ENCODE results near the gene EXOSC10. TPM values are rescaled to one million over a fixed set of nuclear protein-coding genes. Genes with fewer than 3 reads are reported as not detected.

The EXOSC10 gene
- total and polyA plus RNA-seq, 2 experiments from 2014 or later: 47.0 to 47.2 TPM

DNA sequence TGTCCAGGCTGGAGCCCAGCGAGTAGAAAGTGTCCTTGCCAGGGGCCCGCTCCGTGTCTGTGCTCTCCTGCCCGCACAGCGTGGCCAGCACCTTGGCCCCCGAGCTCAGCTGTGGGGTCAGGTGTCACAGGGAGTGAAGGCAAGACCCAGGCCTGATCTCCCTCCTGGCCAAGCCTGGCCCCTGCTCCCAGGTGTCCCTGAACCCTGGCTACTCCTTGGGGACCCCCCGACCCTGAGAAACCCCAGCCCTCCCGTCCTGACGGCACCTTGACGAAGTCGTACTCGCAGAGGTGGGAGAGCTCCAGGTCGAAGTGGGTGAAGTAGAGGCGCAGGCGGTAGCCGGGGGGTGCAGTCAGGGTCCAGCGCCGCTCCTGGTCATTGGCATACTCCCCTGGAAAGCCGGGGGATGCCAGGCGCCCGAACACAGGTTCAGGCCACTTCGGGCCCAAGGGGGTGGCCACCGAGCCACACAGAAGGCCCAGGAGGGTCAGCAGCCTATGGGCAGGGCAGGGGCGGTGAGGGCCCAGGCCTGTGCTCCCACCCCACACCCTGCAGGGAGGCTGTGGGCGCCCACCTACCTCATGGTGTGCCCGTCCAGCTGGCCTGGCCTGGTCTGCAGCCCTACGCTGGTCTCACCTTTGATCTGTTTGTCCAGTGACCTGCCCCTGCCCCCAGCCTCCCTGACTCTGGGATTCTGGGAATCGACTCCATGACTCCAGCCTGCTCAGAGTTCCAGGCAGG is 52.9 kb downstream of the EXOSC10 start, which contains the start of gene MASP2:
TSS of gene MASP2 (minus strand) at position 615 of the 741 bp plus-strand sequence. CDS start at position 583, 32 bp downstream.
- H4K20me1 ChIP-seq (ENCODE audit: insufficient read depth, poor library complexity, severe bottlenecking): no peaks in the 10 kb centered on the region
- H3K4me1 ChIP-seq (ENCODE audit: insufficient read depth): no peaks in the 10 kb centered on the region
- no peak within 1 kb of the TSS for H3K4me2 ChIP-seq
- H3K9me2 ChIP-seq (replicated peaks; ENCODE audit: insufficient read depth): no peaks in the 10 kb centered on the region
- H3K27ac ChIP-seq: no peak within 1 kb of the TSS
- DNase-seq (ENCODE audit: low spot score): no peak
- H3K36me3 ChIP-seq (replicated peaks; ENCODE audit: insufficient read depth, low read depth): no peaks in the 10 kb centered on the region
- no peaks in the 10 kb centered on the region for H3K79me2 ChIP-seq
- no peaks in the 10 kb centered on the region for H3K27me3 ChIP-seq
- 90% methylated on average over 26 of the region's 28 CpGs for WGBS (ENCODE audit: low lambda C conversion rate, missing lambda C conversion rate)
- no peaks in the 10 kb centered on the region for H3K9me3 ChIP-seq (ENCODE audit: low read depth)
- no peak within 1 kb of the TSS for H3K4me3 ChIP-seq
- no peak within 1 kb of the TSS for H2AFZ ChIP-seq
- no peak for TF ChIP-seq EZH2 (IDR thresholded peaks at IDR 0.05; ENCODE audit: borderline replicate concordance)
- TF ChIP-seq, protein P1, sequence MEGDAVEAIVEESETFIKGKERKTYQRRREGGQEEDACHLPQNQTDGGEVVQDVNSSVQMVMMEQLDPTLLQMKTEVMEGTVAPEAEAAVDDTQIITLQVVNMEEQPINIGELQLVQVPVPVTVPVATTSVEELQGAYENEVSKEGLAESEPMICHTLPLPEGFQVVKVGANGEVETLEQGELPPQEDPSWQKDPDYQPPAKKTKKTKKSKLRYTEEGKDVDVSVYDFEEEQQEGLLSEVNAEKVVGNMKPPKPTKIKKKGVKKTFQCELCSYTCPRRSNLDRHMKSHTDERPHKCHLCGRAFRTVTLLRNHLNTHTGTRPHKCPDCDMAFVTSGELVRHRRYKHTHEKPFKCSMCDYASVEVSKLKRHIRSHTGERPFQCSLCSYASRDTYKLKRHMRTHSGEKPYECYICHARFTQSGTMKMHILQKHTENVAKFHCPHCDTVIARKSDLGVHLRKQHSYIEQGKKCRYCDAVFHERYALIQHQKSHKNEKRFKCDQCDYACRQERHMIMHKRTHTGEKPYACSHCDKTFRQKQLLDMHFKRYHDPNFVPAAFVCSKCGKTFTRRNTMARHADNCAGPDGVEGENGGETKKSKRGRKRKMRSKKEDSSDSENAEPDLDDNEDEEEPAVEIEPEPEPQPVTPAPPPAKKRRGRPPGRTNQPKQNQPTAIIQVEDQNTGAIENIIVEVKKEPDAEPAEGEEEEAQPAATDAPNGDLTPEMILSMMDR (IDR thresholded peaks at IDR 0.05; ENCODE audit: poor library complexity): no peak

DNA sequence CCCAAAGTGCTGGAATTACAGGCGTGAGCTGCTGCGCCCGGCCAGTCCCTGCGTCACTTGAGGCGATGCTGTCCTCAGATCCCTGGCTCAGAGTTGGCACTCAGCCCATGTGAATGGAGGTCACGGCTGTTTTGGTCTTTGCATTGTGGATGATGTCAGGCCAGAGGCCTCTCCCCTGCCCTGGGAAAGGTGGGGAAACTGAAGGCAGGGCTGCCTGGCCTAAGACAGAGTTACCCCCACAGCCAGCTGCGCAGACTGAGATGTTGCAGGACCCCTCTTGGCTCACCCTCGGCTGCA is 53.5 kb downstream of the EXOSC10 start:
- 93% methylated on average over 8 of the region's 8 CpGs for WGBS (ENCODE audit: low lambda C conversion rate, missing lambda C conversion rate)
- H3K4me3 ChIP-seq: no peak overlapping the region
- TF ChIP-seq, protein P1 (IDR thresholded peaks at IDR 0.05; ENCODE audit: poor library complexity): no peak

DNA sequence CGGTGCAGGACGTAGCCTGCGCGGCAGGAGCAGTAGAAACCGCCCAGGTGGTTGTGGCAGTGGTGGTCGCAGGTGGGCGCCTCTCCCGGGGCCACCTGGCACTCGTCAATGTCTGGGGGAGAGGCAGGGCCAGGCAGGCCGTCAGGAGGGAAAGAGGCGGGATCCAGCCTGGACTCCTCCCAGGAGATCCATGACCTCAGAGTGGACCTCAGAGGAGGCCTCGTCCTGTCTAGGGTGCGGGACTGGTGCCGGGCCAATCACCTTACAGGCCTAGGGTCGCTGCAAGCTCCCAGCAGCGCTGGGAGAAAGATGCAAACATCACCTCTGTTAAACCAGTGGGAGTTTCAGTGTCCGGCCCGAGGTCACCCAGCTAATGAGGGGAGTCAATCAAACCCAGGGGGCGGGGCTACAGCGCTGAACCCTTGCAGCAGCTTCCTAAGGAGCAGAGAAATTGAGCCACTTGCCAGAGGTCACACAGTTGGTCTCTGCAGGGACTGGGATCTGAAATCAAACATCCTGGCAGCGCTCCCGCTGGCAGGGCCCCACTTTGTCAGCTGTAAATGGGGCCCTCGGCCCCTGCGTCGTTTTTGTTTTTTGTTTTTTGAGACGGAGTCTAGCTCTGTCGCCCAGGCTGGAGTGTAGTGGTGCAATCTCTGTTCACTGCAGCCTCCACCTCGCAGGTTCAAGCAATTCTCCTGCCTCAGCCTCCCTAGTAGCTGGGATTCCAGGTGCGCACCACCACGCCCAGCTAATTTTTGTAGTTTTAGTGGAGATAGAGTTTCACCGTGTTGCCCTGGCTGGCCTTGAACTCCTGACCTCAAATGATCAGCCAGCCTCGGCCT is 54.0 kb downstream of the EXOSC10 start:
- Histone ChIP-seq H3K4me2 (no peak overlapping the region), H3K79me2 (no peaks in the 10 kb centered on the region), H2AFZ (no peak overlapping the region), H3K4me1 (ENCODE audit: insufficient read depth) (no peaks in the 10 kb centered on the region), H3K9me3 (ENCODE audit: low read depth) (no peaks in the 10 kb centered on the region), H4K20me1 (ENCODE audit: insufficient read depth, poor library complexity, severe bottlenecking) (no peaks in the 10 kb centered on the region), H3K27me3 (no peaks in the 10 kb centered on the region), H3K4me3 (no peak overlapping the region), H3K36me3 (replicated peaks; ENCODE audit: insufficient read depth, low read depth) (no peaks in the 10 kb centered on the region), H3K9me2 (replicated peaks; ENCODE audit: insufficient read depth) (no peaks in the 10 kb centered on the region), H3K27ac (no peak overlapping the region)
- DNase-seq (ENCODE audit: low spot score): no peak
- TF ChIP-seq EZH2phosphoT487 (IDR thresholded peaks at IDR 0.05; ENCODE audit: low read depth, severe bottlenecking, unreplicated experiment) (no peak), EZH2 (IDR thresholded peaks at IDR 0.05; ENCODE audit: borderline replicate concordance) (no peak)
- 74% methylated on average over 28 of the region's 32 CpGs for WGBS (ENCODE audit: low lambda C conversion rate, missing lambda C conversion rate)

More for the DNA sequence above, 53.5 kb downstream of the EXOSC10 start:
- Histone ChIP-seq H3K27ac (no peak overlapping the region), H4K20me1 (ENCODE audit: insufficient read depth, poor library complexity, severe bottlenecking) (no peaks in the 10 kb centered on the region), H2AFZ (no peak overlapping the region), H3K4me1 (ENCODE audit: insufficient read depth) (no peaks in the 10 kb centered on the region), H3K36me3 (replicated peaks; ENCODE audit: insufficient read depth, low read depth) (no peaks in the 10 kb centered on the region), H3K9me3 (ENCODE audit: low read depth) (no peaks in the 10 kb centered on the region), H3K4me2 (no peak overlapping the region), H3K9me2 (replicated peaks; ENCODE audit: insufficient read depth) (no peaks in the 10 kb centered on the region), H3K27me3 (no peaks in the 10 kb centered on the region), H3K79me2 (no peaks in the 10 kb centered on the region)
- DNase-seq (ENCODE audit: low spot score): no peak

DNA sequence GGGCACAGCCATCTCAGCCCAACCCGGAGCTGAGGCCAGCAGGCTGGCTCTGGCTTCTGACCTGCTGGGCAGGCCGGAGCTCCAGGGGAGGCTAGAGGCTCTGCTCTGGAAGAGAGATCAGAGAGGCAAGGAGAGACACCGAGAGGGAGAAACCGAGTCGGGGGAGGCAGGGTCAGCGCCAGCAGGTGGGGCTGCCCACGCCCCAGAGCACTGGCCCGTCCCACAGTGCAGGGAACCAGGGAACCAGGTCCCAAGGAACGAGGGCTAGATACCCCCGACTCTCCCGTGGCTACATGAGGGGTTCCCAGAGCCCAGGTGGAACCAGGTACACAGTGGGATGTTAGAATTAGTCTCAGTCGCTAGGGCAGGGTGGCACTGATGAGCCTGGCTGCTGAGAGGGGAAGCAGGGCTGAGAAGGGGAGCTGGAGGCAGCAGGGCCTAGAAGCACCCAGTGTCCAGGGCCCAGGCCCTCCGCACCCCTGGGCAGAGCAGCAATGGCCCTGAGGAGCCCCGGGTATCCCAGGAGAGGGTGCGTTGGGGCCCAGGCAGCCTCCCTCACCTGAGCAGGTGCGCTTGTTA is 54.7 kb downstream of the EXOSC10 start:
- no peak overlapping the region for H3K4me2 ChIP-seq
- H3K4me3 ChIP-seq: no peak overlapping the region
- H3K36me3 ChIP-seq (replicated peaks; ENCODE audit: insufficient read depth, low read depth): no peaks in the 10 kb centered on the region
- H3K27ac ChIP-seq: no peak overlapping the region
- H4K20me1 ChIP-seq (ENCODE audit: insufficient read depth, poor library complexity, severe bottlenecking): no peaks in the 10 kb centered on the region
- H3K4me1 ChIP-seq (ENCODE audit: insufficient read depth): no peaks in the 10 kb centered on the region
- DNase-seq (ENCODE audit: low spot score): no peak
- no peak overlapping the region for H2AFZ ChIP-seq
- TF ChIP-seq, protein P1 (IDR thresholded peaks at IDR 0.05; ENCODE audit: poor library complexity): no peak
- TF ChIP-seq EZH2phosphoT487 (IDR thresholded peaks at IDR 0.05; ENCODE audit: low read depth, severe bottlenecking, unreplicated experiment) (no peak), EZH2 (IDR thresholded peaks at IDR 0.05; ENCODE audit: borderline replicate concordance) (no peak)
- H3K27me3 ChIP-seq: no peaks in the 10 kb centered on the region
- no peaks in the 10 kb centered on the region for H3K79me2 ChIP-seq
- WGBS (ENCODE audit: low lambda C conversion rate, missing lambda C conversion rate): 89% methylated on average over 16 of the region's 16 CpGs
- H3K9me2 ChIP-seq (replicated peaks; ENCODE audit: insufficient read depth): no peaks in the 10 kb centered on the region
- H3K9me3 ChIP-seq (ENCODE audit: low read depth): no peaks in the 10 kb centered on the region

Measured in hepatocyte (in vitro differentiated cells).